ENCODE data around the gene ZFHX2.

ZFHX2 gene

DNA sequence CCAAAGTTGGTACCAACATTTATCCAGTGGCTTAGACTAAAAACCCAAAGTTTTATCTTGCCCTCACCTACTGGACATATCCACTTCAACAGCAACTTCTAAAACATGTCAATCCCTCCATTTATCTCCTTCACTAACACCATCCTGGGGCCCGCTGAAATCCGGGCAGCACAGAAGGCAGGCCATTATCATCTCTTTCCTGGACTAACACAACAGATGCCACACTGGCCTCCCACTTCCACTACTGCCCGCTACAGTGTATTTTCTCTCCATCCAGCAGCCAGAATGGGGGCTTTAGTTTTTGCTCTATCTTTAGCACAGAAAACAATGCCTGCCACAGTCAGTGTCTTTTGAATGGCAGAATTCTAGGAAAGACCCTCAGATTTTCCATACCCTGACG, 15.6 kb downstream of the ZFHX2 start:
- DNase-seq, result no peak
- TF ChIP-seq POLR2A (IDR thresholded peaks at IDR 0.05; ENCODE audit: low read length) (no peak), GATA1 (IDR thresholded peaks at IDR 0.05; ENCODE audit: low read depth, low read length) (no peak)

DNA sequence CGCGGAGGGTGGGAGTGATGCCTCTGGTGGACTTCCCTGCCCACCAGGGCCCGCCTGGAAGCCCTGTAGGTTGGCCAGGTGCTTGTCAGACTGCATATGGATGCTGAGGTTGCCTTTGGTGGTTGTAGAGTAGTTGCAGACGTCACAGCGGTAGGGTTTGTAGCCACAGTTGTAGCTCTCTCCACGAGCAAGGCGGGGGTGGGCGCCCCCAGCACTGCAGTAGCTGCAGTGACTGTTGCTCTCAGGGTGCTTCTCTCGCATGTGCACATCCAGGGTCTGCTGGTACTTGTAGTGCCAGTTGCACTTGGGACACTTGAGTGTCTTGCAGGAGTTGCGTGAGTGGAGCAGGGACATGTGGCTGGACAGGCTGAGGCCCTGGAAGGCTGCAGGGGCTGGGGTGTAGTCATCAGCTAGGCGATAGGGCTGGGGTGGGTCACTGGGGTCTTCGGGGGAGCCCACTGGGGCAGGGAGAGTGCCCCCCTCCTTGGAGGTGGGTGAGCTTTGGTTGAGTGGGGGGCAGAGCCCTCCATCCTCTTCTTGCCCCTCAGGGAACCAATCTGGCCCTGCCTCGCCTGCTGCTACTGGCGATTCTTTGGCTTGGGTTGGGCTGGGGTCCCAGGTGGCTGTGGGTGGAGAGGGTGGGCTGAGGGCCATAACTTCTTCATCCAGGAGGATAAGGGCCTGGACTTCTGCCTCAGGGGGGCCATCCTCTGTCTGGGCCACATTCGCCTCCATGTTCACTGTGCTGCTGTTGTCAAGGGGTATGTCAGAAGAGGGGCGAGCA, 17.7 kb downstream of the ZFHX2 start:
- no peak for DNase-seq
- no peak for TF ChIP-seq GATA1 (IDR thresholded peaks at IDR 0.05; ENCODE audit: low read depth, low read length)
- TF ChIP-seq POLR2A (IDR thresholded peaks at IDR 0.05; ENCODE audit: low read length), result no peak

DNA sequence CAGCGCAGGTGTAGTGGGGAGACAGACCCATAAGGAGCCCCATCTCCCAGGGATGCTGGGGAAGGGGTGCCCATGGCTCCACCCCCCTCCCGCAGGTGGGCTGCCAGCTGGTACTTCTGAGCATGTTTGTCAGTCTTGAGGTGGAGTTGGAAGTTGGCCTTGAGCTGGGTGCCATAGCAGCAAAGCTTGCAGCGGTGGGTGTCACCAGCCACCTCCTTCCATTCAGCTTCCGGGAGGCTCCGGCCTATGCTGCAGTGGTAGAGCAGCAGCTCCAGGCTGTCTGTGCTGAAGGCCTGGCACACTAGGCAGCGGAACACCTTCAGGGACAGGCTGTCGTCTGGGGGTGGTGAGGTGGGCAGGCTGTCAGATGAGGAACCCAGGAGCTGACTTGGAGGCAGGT, 18.9 kb downstream of the ZFHX2 start:
- no peak for DNase-seq
- TF ChIP-seq POLR2A (IDR thresholded peaks at IDR 0.05; ENCODE audit: low read length), result no peak
- no peak for TF ChIP-seq GATA1 (IDR thresholded peaks at IDR 0.05; ENCODE audit: low read depth, low read length)

DNA sequence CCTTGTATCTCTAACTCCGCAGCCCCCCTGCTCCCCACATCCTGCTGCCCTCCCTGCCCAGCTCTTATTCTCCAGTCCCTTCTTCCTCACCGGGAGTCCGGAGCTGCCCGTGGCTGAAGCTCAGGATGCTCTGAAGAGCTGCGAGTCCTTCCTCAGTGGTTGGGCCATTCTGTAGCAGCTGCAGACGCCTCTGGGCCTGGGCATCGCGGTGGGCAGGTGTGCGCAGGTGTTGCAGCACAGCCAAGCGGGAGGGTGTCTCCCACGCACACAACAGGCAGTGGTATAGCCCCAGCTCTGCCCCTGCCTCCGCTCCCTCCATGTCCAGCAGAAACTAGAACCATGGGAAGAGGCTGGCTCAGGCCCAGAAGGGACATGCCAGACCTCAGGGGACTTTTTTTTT, 20.2 kb downstream of the ZFHX2 start:
- TF ChIP-seq POLR2A (IDR thresholded peaks at IDR 0.05; ENCODE audit: low read length) (no peak), GATA1 (IDR thresholded peaks at IDR 0.05; ENCODE audit: low read depth, low read length) (no peak)

DNA sequence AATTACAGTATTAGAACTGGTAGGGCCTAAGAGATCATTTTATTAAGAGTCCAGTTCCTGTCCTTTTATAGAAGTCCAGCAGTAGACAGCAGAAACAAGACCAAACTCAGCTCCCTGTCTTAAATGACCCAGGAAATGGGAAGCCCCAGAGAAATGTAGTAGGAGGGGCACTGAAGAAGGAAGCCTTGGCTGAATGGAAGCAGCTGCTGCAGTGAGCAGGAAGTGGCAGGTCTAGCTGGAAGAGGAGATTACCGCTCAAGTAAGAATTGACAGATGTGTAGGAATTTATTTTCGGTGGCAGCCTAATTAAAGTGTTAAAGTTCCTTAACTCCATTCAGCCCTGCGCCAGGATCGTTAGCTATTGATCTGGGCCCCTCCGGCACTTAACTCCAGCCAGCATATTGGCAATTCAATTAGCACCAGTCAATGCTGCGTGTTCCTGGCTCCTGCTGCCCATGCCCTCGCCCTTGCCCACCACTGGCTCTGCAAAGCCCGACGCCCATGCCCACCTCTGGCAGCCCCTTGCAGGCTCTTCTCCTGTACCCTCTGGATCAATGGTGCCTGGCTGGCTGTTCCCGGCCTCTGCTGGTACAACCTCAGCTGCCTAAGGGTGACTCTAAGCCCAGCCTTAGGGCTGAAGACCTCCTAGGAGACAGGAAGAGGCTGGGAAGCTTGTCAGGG, 21.1 kb downstream of the ZFHX2 start:
- TF ChIP-seq GATA1 (IDR thresholded peaks at IDR 0.05; ENCODE audit: low read depth, low read length) (no peak), POLR2A (IDR thresholded peaks at IDR 0.05; ENCODE audit: low read length) (no peak)
- no peak for DNase-seq

More for the DNA sequence above, 20.2 kb downstream of the ZFHX2 start:
- DNase-seq, result no peak

DNA sequence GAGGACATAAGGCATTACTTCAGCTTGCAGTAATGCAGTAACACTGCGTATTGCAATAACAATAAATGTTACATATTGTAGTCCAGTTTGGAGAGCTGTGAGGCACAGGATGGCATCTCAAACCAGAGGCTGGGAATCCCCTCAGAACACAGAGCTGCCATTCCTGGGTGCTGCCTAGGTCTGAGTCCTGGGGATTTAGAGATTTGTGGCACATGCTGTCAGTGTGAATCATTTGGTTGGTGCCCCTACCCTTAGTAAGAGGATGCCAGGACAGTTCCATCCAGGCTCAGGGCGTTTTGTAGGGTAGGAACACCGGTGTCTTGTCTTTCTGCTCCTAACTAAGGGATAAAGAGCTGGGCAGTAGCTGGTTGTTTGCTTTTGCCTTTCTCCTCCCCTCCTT, 22.5 kb downstream of the ZFHX2 start:
- DNase-seq, result no peak
- TF ChIP-seq GATA1 (IDR thresholded peaks at IDR 0.05; ENCODE audit: low read depth, low read length) (no peak), POLR2A (IDR thresholded peaks at IDR 0.05; ENCODE audit: low read length) (no peak)

DNA sequence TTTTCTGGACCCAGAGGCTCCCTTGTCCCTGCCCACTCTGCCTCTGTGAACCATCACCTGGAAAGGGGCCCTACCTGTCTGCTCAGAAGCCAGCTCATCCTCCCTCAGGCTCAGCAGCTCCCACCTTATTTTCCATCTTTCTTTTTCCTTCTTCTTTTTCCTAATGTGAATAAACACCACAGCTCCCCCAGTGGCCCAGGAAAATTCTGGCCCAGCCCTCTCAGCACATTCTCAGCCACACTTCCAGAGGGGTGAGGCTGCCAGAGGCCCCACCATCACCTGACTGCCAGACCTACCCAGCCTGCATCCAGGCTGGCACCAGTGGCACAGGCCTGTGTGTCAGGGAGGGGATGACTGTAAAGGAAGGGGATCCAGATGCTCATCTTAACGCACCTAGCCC, 23.0 kb downstream of the ZFHX2 start:
- TF ChIP-seq POLR2A (IDR thresholded peaks at IDR 0.05; ENCODE audit: low read length), result no peak
- no peak for TF ChIP-seq GATA1 (IDR thresholded peaks at IDR 0.05; ENCODE audit: low read depth, low read length)
- DNase-seq, result no peak

DNA sequence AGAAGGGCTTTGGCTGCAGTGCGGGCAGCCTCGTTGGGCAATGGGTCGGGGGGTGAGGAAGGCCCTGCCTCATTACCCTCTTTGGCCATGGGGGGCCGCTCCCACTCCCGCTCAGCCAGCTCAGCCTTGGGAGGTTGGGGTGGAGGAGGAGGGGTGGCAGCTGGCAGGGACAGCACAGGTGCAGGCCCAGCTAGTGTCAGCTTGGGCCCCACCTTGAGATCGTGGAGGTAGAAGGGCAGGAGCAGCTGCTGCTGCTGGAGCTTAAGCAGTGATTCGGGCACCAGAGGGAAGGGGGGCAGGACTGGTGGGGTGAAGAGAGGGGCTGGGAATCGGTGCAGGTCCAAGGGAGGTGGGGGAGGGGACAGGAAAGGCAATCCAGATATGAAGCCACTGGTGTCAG, 26.0 kb downstream of the ZFHX2 start:
- TF ChIP-seq POLR2A (IDR thresholded peaks at IDR 0.05; ENCODE audit: low read length) (no peak), GATA1 (IDR thresholded peaks at IDR 0.05; ENCODE audit: low read depth, low read length) (no peak)

DNA sequence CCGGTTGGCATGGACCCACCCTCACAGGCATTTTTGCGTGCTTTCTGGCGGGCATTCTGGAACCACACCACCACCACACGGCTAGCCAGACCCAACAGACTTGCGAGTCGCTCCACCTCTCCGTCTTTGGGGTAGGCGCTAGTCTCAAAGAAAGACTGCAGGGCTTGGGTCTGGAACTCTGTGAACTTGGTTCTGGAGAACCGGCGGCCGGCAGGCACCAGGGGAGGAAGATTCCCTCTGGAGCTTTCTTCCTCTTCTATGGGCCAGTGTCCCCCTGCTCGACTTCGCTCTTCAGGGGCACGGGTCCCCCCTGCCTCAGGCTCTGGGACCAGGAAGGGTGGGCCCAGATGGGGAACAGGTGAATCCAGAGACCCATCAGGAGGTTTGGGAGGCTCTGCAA, 26.6 kb downstream of the ZFHX2 start:
- TF ChIP-seq POLR2A (IDR thresholded peaks at IDR 0.05; ENCODE audit: low read length), result no peak
- TF ChIP-seq GATA1 (IDR thresholded peaks at IDR 0.05; ENCODE audit: low read depth, low read length), result no peak
- DNase-seq, result no peak

More for the DNA sequence above, 26.0 kb downstream of the ZFHX2 start:
- no peak for DNase-seq

DNA sequence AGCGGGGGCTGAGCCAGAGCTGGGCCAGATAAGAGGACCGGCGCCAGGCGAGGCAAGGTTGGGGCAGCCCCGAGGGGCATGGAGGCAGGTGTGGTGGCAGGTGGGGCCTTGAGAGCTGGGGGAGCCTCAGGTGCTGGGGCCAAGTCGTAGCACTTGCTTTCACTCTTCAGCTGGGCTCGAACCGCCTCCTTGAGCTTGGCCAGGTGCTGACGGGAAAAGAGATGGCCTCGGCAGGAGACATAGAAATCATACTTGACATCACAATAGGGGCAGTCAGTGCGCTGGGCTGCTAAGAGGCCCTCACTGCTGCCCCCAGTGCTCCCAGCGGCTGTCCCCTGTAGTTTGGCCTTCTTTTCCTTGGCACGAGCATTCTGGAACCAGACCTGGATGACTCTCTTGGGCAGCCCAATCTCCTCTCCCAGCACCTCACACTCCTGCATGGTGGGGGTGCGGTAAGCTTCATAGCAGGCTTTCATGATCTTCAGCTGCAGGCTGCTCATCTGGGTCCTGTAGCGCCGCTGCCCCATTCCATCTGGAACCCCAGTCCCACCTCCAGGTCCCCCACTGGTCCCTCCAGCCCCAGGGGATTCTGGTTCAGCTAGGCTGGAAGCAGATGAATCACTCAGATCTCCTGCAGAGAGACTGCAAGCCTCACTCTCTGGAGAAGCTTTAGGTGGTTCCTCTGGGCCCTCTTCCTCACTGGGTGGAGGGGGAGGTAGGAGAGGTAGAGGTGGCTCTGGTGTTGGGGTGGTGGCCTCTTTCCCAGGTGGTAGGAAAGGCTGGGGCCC, 28.1 kb downstream of the ZFHX2 start:
- TF ChIP-seq POLR2A (IDR thresholded peaks at IDR 0.05; ENCODE audit: low read length) (no peak), GATA1 (IDR thresholded peaks at IDR 0.05; ENCODE audit: low read depth, low read length) (no peak)
- DNase-seq, result no peak

DNA sequence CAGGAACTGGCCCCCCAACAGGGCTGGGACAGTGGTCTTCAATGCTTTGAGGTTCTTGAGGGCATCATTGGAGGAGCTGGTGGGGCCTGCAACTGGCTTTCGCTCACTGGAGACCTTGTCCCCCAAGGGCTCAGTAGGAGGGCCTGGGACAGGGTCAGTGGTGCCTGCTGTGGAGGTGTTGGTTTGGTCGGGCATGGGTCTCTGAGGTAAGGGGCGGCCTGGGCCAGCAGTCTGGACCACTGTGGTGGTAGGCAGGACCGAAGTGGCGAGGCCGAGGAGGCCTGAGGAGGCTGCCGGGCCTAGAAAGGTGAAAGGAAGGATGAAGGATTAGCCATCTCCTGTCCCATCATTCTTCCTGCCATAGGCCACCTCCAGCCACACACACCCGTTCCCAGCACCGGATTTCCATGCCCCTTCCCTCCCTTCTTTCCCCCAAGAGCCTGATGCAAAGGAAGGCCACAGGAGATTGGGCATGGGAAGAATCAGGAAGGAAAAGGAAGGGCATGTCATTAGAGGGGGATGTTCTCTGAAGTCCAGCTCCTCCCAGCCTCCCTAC, 28.8 kb downstream of the ZFHX2 start:
- TF ChIP-seq GATA1 (IDR thresholded peaks at IDR 0.05; ENCODE audit: low read depth, low read length), result no peak
- no peak for TF ChIP-seq POLR2A (IDR thresholded peaks at IDR 0.05; ENCODE audit: low read length)
- no peak for DNase-seq

DNA sequence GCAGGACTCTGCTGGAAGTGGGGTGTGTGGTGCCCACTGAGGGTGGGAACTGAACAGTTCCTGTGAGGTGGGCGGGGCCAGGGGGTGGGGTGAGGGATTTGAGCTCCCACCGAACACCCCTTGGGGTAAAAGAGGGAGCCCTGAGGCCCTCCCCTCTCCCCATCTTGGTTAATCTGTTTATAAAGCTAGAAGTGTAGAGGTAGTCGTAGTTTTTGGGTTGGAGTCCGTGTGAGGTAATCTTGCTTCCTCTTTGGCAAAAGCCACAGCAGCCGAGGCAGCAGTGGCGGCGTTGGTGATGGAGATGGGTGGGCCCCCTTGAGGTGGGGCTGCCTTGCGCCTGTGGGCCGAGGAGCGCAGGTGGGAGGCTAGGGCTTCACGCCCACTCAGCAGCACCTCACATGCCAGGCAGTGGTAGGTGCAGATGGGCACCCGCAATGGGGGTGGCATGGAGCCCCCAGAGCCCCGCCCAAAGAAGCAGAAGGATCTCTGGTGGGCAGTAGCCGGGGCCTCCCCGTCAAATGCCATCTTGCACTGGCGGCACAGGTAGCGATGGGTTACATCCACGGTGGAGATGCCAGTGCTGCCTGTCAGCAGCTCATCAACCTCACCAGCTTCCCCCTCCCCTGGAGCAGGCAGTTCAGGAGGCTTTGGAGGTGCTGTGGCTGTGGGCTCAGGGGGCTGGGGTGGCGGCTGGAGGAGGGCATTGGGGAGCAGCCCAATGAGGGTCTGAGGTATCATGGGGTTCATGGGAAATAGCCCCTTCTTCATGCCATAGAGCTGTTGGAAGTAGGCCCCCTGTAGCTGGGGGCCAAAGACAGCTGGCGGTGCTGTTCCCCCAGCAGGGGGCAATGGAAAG, 29.6 kb downstream of the ZFHX2 start:
- TF ChIP-seq POLR2A (IDR thresholded peaks at IDR 0.05; ENCODE audit: low read length), result no peak
- TF ChIP-seq GATA1 (IDR thresholded peaks at IDR 0.05; ENCODE audit: low read depth, low read length), result no peak
- no peak for DNase-seq

DNA sequence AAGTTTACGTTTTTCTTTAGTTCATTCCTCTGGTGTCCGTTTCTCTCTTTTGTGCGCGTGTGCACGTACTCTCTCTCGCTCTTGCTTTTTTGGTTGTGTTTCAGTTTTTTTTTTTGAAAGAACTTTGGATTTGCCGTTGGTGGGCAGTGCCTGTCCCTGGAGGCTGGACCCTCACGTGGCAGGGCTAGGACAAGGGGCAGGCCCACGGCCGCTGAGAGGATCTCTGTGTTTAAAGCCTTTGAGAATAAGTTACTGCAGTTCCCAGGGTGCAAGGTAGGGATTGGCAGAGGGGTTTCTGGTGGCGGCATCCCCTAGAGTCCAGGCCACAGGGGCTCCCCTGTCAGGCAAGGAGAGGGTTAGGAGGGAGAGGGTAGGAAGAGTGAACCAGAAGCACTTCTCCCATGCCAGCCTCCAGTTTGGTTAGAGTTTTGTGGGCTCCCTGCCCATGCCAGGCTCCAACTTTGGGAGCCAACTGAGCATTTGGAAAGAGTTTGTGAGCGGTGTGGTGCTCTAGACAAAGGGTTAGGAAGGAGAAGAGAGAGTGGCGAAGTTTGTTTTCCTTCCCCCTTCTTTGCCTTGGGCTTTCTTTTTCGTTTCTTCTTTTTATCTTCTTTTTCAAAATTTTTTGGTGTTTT, 30.5 kb downstream of the ZFHX2 start:
- TF ChIP-seq POLR2A (IDR thresholded peaks at IDR 0.05; ENCODE audit: low read length), result no peak
- no peak for TF ChIP-seq GATA1 (IDR thresholded peaks at IDR 0.05; ENCODE audit: low read depth, low read length)

More for the DNA sequence above, 30.5 kb downstream of the ZFHX2 start:
- DNase-seq, result no peak

All from erythroblast (primary cell).